Fibroblast of peridontal ligament (primary cell): ENCODE results near the gene DCXR.

ENCODE experiments used
- DNase-seq: peaks from one replicate; pipeline ENCODE4 v3.0.0-alpha.2; 2010; ENCODE audit errors: extremely low read depth

The DCXR gene

DNA sequence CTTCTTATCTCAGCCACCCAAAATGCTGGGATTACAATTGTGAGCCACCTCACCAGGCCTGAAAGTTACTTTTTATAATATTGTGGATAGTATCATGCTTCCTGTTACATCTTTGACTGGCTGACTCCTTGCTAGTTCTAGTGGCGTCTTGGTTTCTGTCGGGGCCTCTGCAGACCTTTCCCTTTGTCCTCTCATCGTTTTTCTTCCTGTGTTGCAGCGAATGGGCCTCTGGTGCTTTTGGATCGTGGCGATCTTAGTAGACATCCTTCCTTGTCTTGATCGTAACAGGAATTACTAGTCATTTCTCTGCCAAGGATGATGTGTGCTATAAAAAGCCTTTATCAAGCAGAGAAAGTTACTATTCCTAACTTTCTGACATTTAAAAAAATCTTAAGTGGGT, 39.3 kb downstream of the DCXR start:
- no peak for DNase-seq

DNA sequence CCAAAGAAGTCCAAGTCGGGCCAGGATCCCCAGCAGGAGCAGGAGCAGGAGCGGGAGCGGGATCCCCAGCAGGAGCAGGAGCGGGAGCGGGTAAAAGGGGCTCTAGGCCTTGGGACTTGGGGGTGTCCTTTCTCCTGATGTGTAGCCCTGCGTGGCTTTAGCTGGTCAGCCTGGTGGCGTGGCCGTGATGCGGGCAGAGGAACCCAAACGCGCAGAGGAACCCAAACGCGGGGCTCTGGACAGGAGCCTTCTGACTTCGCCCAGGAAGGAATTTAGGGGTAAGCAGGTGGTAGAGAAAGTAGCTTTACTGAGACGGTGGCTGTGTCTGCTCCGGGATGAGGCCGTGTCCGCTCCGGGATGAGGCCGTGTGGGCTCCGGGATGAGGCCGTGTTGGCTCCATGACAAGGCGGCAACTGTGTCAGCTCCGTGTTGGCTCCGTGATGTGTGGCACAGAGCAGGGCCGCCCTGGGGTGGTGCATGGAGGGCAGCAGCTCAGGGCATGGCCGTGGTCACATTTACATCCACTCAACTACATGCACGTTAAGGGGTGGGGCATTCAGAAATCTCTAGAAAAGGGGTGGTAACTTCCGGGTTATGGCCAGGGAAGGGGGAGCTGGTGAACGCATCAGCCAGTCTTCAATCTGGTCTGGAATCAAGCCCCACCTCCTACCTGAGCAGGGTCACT, 40.6 kb downstream of the DCXR start:
- no peak for DNase-seq

DNA sequence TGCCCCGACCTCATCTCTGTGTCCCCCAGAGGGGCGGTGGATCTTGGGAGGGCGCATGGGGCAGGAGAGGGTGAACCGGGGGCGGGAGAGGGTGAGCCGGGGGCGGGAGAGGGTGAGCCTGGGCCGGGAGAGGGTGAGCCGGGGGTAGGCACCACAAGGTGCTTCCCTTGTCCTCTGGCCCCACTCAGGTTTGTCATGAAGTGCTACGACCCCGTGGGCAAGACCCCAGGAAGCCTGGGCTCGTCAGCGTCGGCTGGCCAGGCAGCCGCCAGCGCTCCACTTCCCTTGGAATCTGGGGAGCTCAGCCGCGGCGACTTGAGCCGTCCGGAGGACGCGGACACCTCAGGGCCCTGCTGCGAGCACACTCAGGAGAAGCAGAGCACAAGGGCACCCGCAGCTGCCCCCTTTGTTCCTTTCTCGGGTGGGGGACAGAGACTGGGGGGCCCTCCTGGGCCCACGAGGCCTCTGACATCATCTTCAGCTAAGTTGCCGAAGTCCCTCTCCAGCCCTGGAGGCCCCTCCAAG, 41.2 kb downstream of the DCXR start:
- DNase-seq = no peak

DNA sequence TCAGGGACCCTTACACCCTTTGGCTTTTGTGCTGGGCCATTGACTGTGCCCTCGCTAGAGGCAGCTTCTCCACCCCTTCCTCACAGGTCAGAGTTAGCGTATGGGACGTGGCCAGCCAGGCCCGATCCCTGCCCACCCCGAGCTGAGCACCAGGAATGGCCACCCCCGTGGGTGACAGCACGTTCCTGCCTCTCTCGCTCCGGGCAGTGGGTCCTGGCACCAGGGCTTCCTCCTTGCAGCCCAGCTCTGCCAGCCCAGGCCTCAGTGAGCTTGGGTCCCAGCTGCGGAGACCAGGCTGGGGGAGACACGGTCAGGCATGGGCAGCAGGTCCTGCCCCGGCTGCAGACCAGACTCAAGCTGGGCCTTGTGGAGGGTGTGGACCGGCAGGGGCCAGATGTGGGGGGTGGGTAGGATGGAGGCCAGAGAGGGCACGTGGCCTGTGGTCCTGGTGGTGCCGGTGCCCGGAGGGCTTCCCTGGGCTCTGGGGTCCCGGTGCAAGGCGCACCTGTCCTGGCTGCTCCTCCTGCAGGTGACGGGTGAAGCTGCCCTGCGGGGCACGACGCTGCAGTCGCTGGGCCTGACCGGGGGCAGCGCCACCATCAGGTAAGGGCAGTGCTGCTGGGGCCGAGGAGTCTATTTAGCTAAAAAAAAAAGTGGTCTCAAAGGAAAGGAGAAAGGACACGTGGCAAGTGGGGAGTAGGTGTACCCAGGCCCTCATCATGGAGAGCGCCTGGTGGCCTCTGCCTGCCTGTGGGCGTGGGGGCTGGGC, 41.9 kb downstream of the DCXR start:
- no peak for DNase-seq

DNA sequence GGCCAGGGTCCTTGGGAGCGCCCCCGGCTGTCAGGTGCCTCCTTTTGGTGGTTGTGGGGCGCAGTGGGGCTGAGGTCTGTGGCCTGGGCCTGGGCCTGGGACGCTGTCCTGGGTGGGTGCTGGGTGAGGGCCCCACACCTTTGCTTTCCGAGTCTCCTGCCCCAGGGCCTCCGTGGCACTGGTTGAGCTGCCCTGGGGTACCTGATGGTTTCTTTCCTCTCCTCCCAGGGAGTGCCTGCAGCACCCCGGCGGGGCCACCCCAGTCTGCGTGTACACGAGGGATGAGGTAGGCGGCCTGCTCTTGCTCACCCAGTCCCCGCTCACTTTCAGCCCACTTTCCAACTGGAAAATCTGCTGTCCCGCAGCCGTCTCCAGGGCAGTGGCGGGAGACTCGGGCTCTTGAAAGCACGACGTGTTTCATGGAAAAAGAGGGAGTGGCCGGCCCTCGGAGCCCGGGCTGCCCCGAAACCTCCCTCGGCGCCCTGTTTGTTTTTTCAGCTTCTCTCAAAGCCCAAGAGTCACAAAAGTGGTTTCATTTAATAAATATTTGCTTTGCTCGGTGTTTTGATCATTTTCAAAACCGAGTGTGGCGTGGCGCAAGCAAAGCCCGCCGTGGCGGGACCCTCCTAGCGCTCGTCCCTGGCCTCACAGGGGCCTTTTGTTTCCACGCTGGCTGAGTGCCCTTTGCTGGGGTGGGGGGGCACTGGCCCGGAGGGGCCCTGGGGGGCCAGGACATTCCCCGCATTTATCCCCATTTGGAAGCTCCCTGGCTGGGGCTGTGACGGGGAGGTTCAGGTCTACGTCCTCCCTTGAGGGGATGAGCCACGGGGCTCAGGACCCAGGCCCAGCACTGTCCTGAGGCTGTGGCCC, 42.7 kb downstream of the DCXR start:
- DNase-seq = peak; percentile 7

DNA sequence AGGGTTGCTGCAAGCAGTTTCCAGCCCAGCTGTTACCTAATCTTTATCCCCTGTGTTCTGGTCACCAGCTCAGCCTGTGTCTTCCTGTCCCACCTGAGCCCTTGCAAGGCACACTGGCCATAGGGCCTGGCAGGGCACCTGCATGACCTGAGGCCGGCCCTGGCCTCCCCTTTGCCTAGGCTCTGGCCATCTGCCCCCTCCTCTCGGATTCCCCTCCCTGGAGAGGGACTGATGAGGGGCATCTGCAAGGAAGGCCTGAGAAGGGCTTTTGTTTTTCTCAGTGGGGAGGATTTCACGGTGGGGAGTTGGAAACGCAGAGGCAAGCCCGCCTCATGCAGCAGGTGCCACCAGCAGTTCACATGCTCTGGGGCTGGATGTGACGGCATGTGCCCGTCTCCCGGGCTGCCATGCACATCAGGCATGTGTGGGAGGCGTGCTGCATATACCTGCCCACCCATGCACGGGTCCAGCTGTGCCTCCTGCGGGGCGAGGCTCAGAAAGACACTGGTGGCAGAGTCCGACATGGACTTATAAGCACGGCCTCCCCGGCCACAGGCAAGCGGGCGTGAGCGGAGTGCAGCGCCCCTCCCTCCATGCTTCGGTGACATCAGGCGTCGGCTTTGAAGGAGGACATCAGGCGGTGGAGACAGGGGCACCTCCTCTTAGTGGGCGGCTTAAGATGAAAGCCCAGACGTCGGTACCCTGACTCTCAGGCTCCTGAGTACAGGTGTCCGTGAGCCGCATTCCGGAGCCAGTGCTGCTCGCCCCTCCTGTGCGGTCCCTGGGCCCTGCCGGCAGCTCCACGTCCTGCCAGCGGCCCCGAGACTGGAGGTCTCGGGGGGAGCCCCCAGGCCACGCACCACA, 43.5 kb downstream of the DCXR start:
- DNase-seq = no peak

DNA sequence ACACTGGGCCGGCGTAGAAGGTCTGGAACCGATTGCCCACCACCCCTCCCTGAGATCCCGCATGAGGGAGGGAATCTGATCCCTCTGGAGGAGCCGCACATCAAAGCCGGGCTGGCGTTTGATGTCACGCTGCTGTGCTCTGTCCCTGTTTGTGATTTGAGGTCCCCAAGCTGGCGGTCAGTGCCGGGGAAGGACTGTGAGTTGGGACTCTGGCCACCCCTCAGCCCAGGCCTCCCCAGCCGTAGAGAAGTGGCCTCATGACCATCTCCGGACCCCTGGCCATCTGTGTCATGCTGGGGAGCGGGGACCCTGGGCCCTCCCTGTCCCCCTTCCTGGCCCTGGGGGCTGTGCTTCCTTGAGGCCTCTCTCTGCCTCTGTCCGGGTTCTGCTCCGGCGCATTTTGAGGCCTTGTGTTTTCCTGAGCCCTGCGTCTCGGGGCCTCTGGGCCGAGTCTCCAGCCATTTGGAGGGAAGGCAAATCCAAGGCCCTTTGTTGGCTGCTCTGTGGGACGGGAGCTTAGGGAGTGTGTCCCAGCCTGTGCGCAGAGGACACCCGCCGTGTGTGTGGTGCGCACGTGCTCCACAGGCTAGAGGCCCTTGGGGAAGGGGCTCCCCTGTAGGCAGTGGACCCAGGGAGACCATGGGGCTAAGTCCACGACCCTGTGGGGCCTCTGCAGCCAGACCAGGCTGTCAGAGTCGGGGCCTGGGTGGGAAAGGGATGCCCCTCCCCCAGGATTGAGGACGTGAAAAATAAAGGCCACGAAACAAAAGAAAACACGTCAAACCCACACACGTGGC, 45.0 kb downstream of the DCXR start:
- no peak for DNase-seq

DNA sequence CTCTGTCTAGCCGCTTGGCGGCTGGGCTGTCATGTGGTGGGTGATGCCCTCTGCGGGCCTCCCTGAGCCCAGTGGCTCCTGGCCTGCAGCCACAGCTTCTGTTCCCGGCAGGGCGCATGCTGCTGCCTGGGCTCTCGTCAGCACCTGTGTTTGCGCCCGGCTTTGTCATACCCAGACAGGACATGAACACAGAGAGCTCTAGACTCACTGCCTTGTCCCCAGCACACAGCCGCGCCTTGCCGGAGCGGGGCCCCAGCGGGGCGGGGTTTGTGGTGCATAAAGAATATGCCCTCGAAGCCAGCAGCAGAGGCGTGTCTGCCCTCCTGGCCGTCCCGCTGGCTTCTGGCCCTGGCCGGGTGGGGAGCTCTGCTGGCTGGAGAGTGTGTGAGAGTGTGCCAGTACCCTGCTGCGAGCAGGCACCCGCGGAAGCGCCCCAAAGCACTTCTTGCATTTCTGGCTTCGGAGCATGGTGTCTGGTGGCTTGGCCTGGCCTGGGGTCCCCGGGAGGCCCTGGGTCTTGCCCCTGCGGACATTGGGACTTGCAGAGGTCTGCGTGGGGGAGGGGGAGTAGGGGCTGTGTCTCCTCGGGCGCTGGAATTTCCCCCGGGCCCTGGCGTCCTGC, 45.7 kb downstream of the DCXR start:
- DNase-seq = peak; percentile 25

DNA sequence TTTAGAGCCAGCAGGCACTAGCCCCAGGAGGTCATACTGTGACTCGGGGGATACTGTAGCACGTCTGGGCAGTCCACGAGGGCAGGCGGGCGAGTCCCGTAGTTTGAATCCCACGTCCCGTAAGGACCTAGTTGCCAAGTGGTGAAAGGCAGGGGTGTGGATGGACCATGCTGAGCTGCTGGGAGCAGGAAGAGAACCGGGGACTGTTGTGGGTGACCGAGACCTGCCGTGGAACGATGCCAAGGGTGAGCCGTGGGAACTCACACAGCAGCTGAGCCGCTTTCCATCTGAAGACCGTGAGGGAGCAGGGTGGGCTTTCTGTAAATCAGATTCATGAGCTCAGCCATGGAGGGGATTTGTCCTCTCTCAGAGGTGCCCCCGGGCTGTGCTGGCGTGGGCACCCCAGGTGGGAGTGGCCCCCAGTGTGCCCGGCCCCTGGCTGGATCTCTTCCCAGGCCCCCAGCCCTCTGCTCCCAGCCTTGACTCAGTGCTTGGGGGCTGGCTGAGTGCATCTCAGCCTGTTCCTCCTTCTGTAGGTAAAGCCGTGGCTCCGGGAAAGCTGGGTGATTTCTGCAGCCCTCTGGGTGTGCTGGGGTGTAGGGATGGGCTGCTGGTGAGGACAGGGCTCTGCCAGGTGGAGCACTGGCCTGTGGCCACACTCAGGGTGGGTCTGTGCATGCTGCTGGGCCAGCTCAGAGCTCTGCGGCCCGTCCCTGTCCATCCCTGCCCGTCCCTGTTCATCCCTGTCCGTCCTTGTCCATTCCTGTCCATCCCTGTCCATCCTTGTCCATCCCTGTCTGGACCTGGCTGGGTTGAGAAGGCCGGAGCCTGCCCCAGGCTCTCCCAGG, 46.4 kb downstream of the DCXR start:
- DNase-seq = no peak

DNA sequence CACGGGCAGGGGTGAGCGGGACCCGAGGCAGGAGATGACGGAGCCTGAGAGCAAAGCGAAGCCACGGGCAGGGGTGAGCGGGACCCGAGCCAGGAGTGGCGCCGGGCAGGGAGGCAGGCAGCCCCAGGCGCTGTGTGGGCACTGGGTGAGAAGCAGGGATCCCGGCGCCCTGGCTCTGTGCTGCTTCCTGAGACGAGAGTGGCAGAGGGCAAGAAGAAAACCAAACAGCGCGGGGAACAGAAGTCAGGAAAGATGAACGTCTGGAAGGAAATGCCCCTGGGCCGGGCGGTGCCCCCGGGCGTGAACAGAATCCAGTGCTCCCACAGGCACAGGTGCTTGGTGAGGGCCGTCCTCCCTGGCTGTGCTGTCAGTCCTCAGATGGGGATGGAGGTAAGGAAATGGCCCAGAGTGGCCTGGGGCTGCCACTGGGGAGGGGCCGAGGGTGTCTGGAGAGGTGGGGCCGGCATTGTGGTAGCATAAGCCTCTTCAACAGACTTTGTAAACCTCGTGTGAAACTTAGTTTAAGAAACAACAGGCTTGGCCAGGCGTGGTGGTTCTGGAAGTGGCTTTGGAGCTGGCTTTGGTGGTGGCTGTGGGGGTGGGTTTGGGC, 50.2 kb downstream of the DCXR start:
- DNase-seq = no peak

DNA sequence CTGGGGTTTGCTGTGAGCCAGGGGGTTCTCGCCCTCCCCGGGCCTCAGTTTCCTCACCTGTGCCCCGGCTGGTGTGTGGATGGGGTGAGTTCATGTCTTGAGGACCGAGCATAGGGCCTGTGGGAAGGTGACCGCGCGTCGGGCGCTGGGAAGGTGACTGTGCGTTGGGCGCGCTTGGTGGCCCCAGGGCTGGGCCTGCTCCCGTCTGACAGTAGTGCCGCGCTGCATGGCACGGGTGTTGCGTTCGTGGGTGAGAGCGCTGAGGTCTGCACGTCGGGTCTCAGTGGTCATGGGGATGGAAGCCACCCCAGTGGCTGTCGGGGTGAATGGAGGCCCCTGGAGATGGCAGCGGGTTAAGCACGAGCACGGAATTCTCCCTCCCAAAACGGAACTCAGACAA, 50.9 kb downstream of the DCXR start:
- no peak for DNase-seq
